Stimulated activated CD8-positive, alpha-beta memory T cell treated with anti-CD3 and anti-CD28 coated beads, Interleukin-15, amount 100 ng/mL, for 1 hour (primary cell): Measurements from ENCODE around the gene LANCL1.

Experiments used
- DNase-seq: peaks from one replicate; pipeline ENCODE4 v3.0.0-alpha.2; 2020; ENCODE audit warnings: low read depth

Gene LANCL1

GRCh38 chr2:210389856-210390255 lies 86.7 kb downstream of the LANCL1 start:
- no peak for DNase-seq

- no peak for DNase-seq
These were observed 88.4 kb downstream of the LANCL1 start for GRCh38 chr2:210388148-210388547.

- no peak for DNase-seq
These were observed 89.5 kb downstream of the LANCL1 start for GRCh38 chr2:210387074-210387473.
